GM12891 (cell line): ENCODE data around the gene SLC46A1.

ENCODE experiments used
- PAX5 ChIP-seq: IDR thresholded peaks from 2 replicates; pipeline ENCODE4 v1.6.1; 2011; ENCODE audit warnings: low read length, moderate library complexity, mild to moderate bottlenecking; ENCODE audit not compliant: insufficient read depth, severe bottlenecking
- POLR2A ChIP-seq: IDR thresholded peaks from 2 replicates; pipeline ENCODE4 v1.6.1; 2011; ENCODE audit warnings: low read depth, low read length, control low read depth
- POLR2AphosphoS5 ChIP-seq: IDR thresholded peaks from 2 replicates; pipeline ENCODE4 v1.6.1; 2011; ENCODE audit warnings: low read depth, low read length, control low read depth

- no peak; the same call in 1 of the 2 replicates for TF ChIP-seq POLR2A
- TF ChIP-seq PAX5, result no peak
- no peak for TF ChIP-seq POLR2AphosphoS5
These were observed 38.2 kb downstream of the SLC46A1 start for GRCh38 chr17:28367641-28368305.
